ENCODE results near the gene CHTF18. TPM values are rescaled to one million over a fixed set of nuclear protein-coding genes. Genes with fewer than 3 reads are reported as not detected.

CHTF18 gene
- total and polyA plus RNA-seq, 8 donors: 5.4 to 61.6 (median 8.0) TPM

DNA sequence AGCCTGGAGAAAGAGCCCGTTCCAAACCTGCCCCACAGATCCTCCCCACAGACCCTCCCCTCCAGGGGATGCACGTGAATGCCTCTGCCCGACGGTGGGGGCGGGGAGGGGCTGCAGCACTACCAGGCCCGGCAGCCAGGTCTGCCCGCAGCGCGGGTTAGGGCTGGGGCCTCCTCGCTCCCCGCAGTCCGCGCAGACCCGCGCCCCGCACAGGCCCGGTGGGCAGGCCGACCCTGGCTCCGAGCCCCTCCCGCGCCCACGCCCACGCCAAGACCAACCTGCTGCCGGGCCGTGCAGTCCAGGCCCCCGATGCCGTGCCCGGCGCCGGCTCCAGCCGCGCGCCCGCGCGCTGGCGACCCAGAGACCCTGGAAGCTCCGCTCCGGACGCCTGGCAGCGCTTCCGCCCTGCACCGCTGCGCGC lies 432 bp upstream of the CHTF18 start, which contains the start of gene RPUSD1:
Gene RPUSD1, minus strand, starts transcription at position 404 of the 421 bp plus-strand sequence. CDS start 644 bp downstream, outside the sequence.
- Histone ChIP-seq H3K4me1 (peaks cover 0 to 13% (median 6%) of the 10 kb centered on the region in 3 donors), H3K9me3 (no peaks in the 10 kb centered on the region), H3K4me3 (peak within 1 kb of the TSS; percentile 89 to 96 (median 93)), H3K27me3 (no peaks in the 10 kb centered on the region), H3K36me3 (no peaks in the 10 kb centered on the region), H3K27ac (peak within 1 kb of the TSS in 1 of 4 donors; percentile 39)
- 0 to 2% methylated on average over 9 to 45 of the region's 45 CpGs for WGBS, 2 donors
- DNase-seq (no peak), ATAC-seq (peak in 3 of 4 donors; percentile 1 to 17 (median 1)), FAIRE-seq (no peak)
- intact Hi-C loops (cut with DNase I): loop anchor here in 2 of 3 donors (2.0 to 10.0 kb wide), 2 partner anchors 73 to 83 kb away; partner anchors contain the start of genes FBXL16 (in 1 of the 2) and METRN (in 1 of the 2)
- TF ChIP-seq, protein P1, sequence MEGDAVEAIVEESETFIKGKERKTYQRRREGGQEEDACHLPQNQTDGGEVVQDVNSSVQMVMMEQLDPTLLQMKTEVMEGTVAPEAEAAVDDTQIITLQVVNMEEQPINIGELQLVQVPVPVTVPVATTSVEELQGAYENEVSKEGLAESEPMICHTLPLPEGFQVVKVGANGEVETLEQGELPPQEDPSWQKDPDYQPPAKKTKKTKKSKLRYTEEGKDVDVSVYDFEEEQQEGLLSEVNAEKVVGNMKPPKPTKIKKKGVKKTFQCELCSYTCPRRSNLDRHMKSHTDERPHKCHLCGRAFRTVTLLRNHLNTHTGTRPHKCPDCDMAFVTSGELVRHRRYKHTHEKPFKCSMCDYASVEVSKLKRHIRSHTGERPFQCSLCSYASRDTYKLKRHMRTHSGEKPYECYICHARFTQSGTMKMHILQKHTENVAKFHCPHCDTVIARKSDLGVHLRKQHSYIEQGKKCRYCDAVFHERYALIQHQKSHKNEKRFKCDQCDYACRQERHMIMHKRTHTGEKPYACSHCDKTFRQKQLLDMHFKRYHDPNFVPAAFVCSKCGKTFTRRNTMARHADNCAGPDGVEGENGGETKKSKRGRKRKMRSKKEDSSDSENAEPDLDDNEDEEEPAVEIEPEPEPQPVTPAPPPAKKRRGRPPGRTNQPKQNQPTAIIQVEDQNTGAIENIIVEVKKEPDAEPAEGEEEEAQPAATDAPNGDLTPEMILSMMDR (IDR thresholded peaks at IDR 0.05): no peak

DNA sequence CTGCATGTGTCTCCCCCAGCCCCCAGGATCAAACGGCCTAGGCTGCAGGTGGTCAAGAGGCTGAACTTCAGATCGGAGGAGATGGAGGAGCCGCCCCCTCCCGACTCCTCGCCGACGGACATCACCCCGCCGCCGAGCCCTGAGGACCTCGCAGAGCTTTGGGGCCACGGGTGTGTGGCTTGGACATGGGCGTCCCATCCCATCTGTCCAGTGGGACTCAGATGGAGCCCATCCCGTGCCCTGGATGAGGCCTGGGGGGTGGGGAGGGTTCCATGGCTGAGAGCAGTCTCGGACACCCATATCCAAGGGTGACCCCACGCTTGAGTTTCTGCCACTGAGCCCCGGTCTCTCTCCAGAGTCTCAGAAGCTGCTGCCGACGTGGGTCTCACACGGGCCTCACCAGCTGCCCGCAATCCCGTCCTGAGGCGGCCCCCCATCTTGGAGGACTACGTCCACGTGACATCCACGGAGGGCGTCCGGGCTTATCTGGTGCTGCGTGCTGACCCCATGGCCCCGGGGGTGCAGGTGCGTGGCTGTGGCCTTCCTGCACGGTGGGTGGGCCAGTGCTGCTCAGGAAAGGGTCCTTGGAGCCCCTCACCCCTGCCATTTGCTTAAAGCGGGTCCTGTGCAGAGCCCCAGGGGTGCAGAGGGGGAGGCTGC lies 901 bp downstream of the CHTF18 start:
- Histone ChIP-seq H3K9me3 (no peaks in the 10 kb centered on the region), H3K27me3 (no peaks in the 10 kb centered on the region), H3K36me3 (no peaks in the 10 kb centered on the region), H3K4me3 (peak overlapping the region in 3 of 4 donors; percentile 57 to 92 (median 91)), H3K4me1 (peaks cover 0 to 13% (median 6%) of the 10 kb centered on the region in 3 donors), H3K27ac (no peak overlapping the region)
- FAIRE-seq (no peak), ATAC-seq (no peak), DNase-seq (no peak)
- TF ChIP-seq, protein P1 (IDR thresholded peaks at IDR 0.05): no peak
- 60 to 68% methylated on average over 33 of the region's 33 CpGs for WGBS, 2 donors
- intact Hi-C loops (cut with DNase I): loop anchor here in 1 of 3 donors (10.0 kb wide), 1 partner anchor 85 kb away; the partner anchor contains the start of gene FBXL16

DNA sequence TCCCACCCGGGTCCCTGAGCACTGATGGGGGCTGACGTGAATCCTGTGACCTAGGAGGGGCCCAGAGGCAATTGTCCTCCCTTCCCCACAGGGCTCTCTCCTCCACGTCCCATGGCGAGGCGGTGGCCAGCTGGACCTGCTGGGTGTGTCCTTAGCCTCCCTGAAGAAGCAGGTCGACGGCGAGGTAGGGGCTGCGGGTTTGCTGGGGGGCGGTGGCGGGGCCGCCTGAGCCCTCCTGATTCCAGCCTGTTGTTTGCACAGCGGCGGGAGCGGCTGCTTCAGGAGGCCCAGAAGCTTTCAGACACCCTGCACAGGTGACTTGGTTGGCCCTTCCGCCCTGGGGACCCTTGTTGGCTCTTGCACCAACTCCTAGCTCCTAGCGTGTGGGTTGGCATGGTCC lies 1.7 kb downstream of the CHTF18 start:
- H3K27me3 ChIP-seq: no peaks in the 10 kb centered on the region
- peaks cover 0 to 13% (median 6%) of the 10 kb centered on the region in 3 donors for H3K4me1 ChIP-seq
- ATAC-seq (no peak), FAIRE-seq (no peak), DNase-seq (no peak)
- intact Hi-C loops (cut with DNase I): no loop called here
- TF ChIP-seq, protein P1 (IDR thresholded peaks at IDR 0.05): no peak
- H3K9me3 ChIP-seq: no peaks in the 10 kb centered on the region
- 88 to 93% methylated on average over 17 of the region's 17 CpGs for WGBS, 2 donors
- H3K27ac ChIP-seq: no peak overlapping the region
- H3K4me3 ChIP-seq: no peak overlapping the region
- no peaks in the 10 kb centered on the region for H3K36me3 ChIP-seq

DNA sequence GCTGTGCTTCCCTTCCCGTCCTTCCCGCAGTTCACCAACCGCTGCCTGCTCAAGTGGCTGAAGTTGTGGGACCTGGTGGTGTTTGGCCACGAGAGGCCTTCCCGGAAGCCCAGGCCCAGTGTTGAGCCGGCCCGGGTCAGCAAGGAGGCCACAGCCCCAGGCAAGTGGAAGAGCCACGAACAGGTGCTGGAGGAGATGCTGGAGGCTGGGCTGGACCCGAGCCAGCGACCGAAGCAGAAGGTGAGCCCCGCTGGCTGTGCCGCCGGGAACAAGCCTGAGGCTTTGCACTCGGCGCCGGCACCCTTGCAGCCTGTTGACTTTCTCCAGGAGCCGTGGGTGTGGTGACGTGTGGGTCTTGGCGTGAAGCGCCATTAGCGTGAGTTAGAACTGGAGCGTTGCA lies 2.7 kb downstream of the CHTF18 start:
- FAIRE-seq (no peak), DNase-seq (no peak), ATAC-seq (no peak)
- TF ChIP-seq, protein P1 (IDR thresholded peaks at IDR 0.05): no peak
- peaks cover 0 to 13% (median 6%) of the 10 kb centered on the region in 3 donors for H3K4me1 ChIP-seq
- H3K36me3 ChIP-seq: no peaks in the 10 kb centered on the region
- no peak overlapping the region for H3K27ac ChIP-seq
- intact Hi-C loops (cut with DNase I): no loop called here
- H3K27me3 ChIP-seq: no peaks in the 10 kb centered on the region
- 94 to 96% methylated on average over 23 of the region's 23 CpGs for WGBS, 2 donors
- H3K4me3 ChIP-seq: no peak overlapping the region
- no peaks in the 10 kb centered on the region for H3K9me3 ChIP-seq
